Mesendoderm (in vitro differentiated cells): ENCODE data around the gene DAB2IP.
A peak's percentile ranks its signal among the peaks of the same experiment; 100 is the strongest.

ENCODE experiments used
- DNase-seq: peaks from one replicate; pipeline ENCODE4 v3.0.0; 2013
- H2AK5ac ChIP-seq: 2 replicates; pipeline ENCODE4 v1.6.1; 2013; ENCODE audit warnings: low read length, inconsistent platforms
- H2BK120ac ChIP-seq: 2 replicates; pipeline ENCODE4 v1.6.1; 2013; ENCODE audit warnings: low read depth, mild to moderate bottlenecking, low read length, moderate library complexity, mixed read lengths
- H2BK15ac ChIP-seq: replicated peaks from 2 replicates; pipeline ENCODE4 v1.6.1; 2013; ENCODE audit warnings: low read depth, mild to moderate bottlenecking, moderate library complexity
- H2BK5ac ChIP-seq: 2 replicates; pipeline ENCODE4 v1.6.1; 2013; ENCODE audit warnings: low read length, inconsistent platforms
- H3K18ac ChIP-seq: 2 replicates; pipeline ENCODE4 v1.6.1; 2013; ENCODE audit warnings: mild to moderate bottlenecking, low read length, mixed read lengths
- H3K23ac ChIP-seq: one replicate; pipeline ENCODE4 v1.6.1; 2013; ENCODE audit warnings: low read length
- H3K27ac ChIP-seq: 2 replicates; pipeline ENCODE4 v1.5.1; 2013; ENCODE audit warnings: low read depth, mild to moderate bottlenecking, inconsistent platforms, low read length, moderate library complexity
- H3K27me3 ChIP-seq: 2 replicates; pipeline ENCODE4 v1.6.1; 2013; ENCODE audit warnings: low read length, control low read depth, mild to moderate bottlenecking, inconsistent platforms; ENCODE audit not compliant: insufficient read depth, poor library complexity
- H3K36me3 ChIP-seq: 2 replicates; pipeline ENCODE4 v1.6.1; 2013; ENCODE audit warnings: low read length, inconsistent platforms; ENCODE audit not compliant: control insufficient read depth, insufficient read depth
- H3K4ac ChIP-seq: one replicate; pipeline ENCODE4 v1.6.1; 2013; ENCODE audit warnings: low read depth, mild to moderate bottlenecking, low read length, moderate library complexity
- H3K4me1 ChIP-seq: 2 replicates; pipeline ENCODE4 v1.6.1; 2013; ENCODE audit warnings: low read depth, low read length, inconsistent platforms; ENCODE audit not compliant: control insufficient read depth
- H3K4me2 ChIP-seq: 2 replicates; pipeline ENCODE4 v1.6.1; 2013; ENCODE audit warnings: low read length
- H3K4me3 ChIP-seq: 2 replicates; pipeline ENCODE4 v1.5.1; 2013; ENCODE audit warnings: mild to moderate bottlenecking, low read length
- H3K56ac ChIP-seq: one replicate; pipeline ENCODE4 v1.6.1; 2013; ENCODE audit warnings: low read length
- H3K79me1 ChIP-seq: 2 replicates; pipeline ENCODE4 v1.6.1; 2013; ENCODE audit warnings: low read length, inconsistent platforms
- H3K79me2 ChIP-seq: 2 replicates; pipeline ENCODE4 v1.6.1; 2013; ENCODE audit warnings: mild to moderate bottlenecking, low read length; ENCODE audit not compliant: control insufficient read depth, insufficient read depth
- H3K9ac ChIP-seq: 2 replicates; pipeline ENCODE4 v1.6.1; 2013; ENCODE audit warnings: low read length, inconsistent platforms
- H4K5ac ChIP-seq: one replicate; pipeline ENCODE4 v1.6.1; 2013; ENCODE audit warnings: low read length
- H4K8ac ChIP-seq: one replicate; pipeline ENCODE4 v1.6.1; 2013; ENCODE audit warnings: low read depth, mild to moderate bottlenecking, control low read depth, low read length, moderate library complexity
- whole genome bisulfite sequencing: extraction: QIAGEN DNeasy Blood & Tissue Kit; methylation state at CpG from one replicate; pipeline ENCODE4 v1.1.7; 2013; ENCODE audit warnings: low lambda C conversion rate, missing lambda C conversion rate; ENCODE audit not compliant: insufficient coverage; ENCODE audit errors: extremely low coverage; 5-methylcytosine and 5-hydroxymethylcytosine counted together

The DAB2IP gene

GRCh38 chr9:121781701-121782464 is 130.4 kb downstream of the DAB2IP start:
- H3K4ac ChIP-seq = no peak overlapping the region
- no peak overlapping the region for H3K9ac ChIP-seq
- no peak overlapping the region for H3K27ac ChIP-seq
- H3K4me2 ChIP-seq = no peak overlapping the region
- no peaks in the 10 kb centered on the region for H3K27me3 ChIP-seq
- H3K18ac ChIP-seq = no peak overlapping the region
- H2BK15ac ChIP-seq = no peak overlapping the region
- no peaks in the 10 kb centered on the region for H3K79me1 ChIP-seq
- no peak overlapping the region for H3K4me3 ChIP-seq
- H2BK120ac ChIP-seq = no peak overlapping the region
- no peak overlapping the region for H4K5ac ChIP-seq
- no peak overlapping the region for H3K23ac ChIP-seq
- H2AK5ac ChIP-seq = no peak overlapping the region
- H3K36me3 ChIP-seq = peaks cover 1% of the 10 kb centered on the region
- no CpG with 5 or more reads among the region's 17 CpGs for WGBS
- H3K79me2 ChIP-seq = no peaks in the 10 kb centered on the region
- peaks cover 5% of the 10 kb centered on the region for H3K4me1 ChIP-seq
- H4K8ac ChIP-seq = no peak overlapping the region
- no peak overlapping the region for H2BK5ac ChIP-seq
- H3K56ac ChIP-seq = no peak overlapping the region
- DNase-seq = no peak

- Histone ChIP-seq H3K4me3 (no peak overlapping the region), H2BK5ac (no peak overlapping the region), H3K79me2 (no peaks in the 10 kb centered on the region), H2BK120ac (no peak overlapping the region), H3K4me2 (no peak overlapping the region), H3K79me1 (no peaks in the 10 kb centered on the region), H3K27me3 (no peaks in the 10 kb centered on the region), H4K8ac (no peak overlapping the region), H2AK5ac (no peak overlapping the region), H4K5ac (no peak overlapping the region), H3K9ac (no peak overlapping the region), H3K56ac (no peak overlapping the region), H2BK15ac (no peak overlapping the region), H3K23ac (no peak overlapping the region), H3K18ac (no peak overlapping the region), H3K4ac (no peak overlapping the region), H3K27ac (no peak overlapping the region), H3K4me1 (peaks cover 5% of the 10 kb centered on the region), H3K36me3 (peaks cover 1% of the 10 kb centered on the region)
- no peak for DNase-seq
- WGBS = no CpG with 5 or more reads among the region's 17 CpGs
Observed at GRCh38 chr9:121782514-121783110, 131.2 kb downstream of the DAB2IP start.

GRCh38 chr9:121783111-121783510 is 131.7 kb downstream of the DAB2IP start:
- Histone ChIP-seq H3K79me1 (no peaks in the 10 kb centered on the region), H3K23ac (no peak overlapping the region), H3K9ac (no peak overlapping the region), H3K56ac (no peak overlapping the region), H3K4me3 (no peak overlapping the region), H4K5ac (no peak overlapping the region), H2BK120ac (no peak overlapping the region), H2BK5ac (no peak overlapping the region), H3K18ac (no peak overlapping the region), H3K27ac (no peak overlapping the region), H3K27me3 (no peaks in the 10 kb centered on the region), H3K4me2 (no peak overlapping the region), H2AK5ac (no peak overlapping the region), H4K8ac (no peak overlapping the region), H3K79me2 (no peaks in the 10 kb centered on the region), H3K36me3 (no peaks in the 10 kb centered on the region), H2BK15ac (no peak overlapping the region), H3K4ac (no peak overlapping the region), H3K4me1 (peaks cover 5% of the 10 kb centered on the region)
- WGBS = no CpG with 5 or more reads among the region's 2 CpGs
- no peak for DNase-seq

- no peak overlapping the region for H2BK15ac ChIP-seq
- no peak overlapping the region for H4K8ac ChIP-seq
- H2BK5ac ChIP-seq = peak overlapping the region; percentile 50
- H2AK5ac ChIP-seq = no peak overlapping the region
- DNase-seq = peak; percentile 42
- whole genome bisulfite sequencing = no CpG with 5 or more reads among the region's 26 CpGs
- H3K4ac ChIP-seq = no peak overlapping the region
- H3K27ac ChIP-seq = no peak overlapping the region
- no peaks in the 10 kb centered on the region for H3K79me1 ChIP-seq
- H2BK120ac ChIP-seq = no peak overlapping the region
- H3K9ac ChIP-seq = peak overlapping the region; percentile 27
- no peaks in the 10 kb centered on the region for H3K36me3 ChIP-seq
- no peak overlapping the region for H4K5ac ChIP-seq
- no peaks in the 10 kb centered on the region for H3K79me2 ChIP-seq
- H3K56ac ChIP-seq = peak overlapping the region; percentile 44
- no peak overlapping the region for H3K4me3 ChIP-seq
- H3K4me2 ChIP-seq = no peak overlapping the region
- no peaks in the 10 kb centered on the region for H3K27me3 ChIP-seq
- H3K18ac ChIP-seq = no peak overlapping the region
- peaks cover 5% of the 10 kb centered on the region for H3K4me1 ChIP-seq
- H3K23ac ChIP-seq = no peak overlapping the region
Observed at GRCh38 chr9:121783521-121784507, 132.4 kb downstream of the DAB2IP start.

- Histone ChIP-seq H3K4me3 (no peak overlapping the region), H3K18ac (no peak overlapping the region), H3K9ac (no peak overlapping the region), H3K23ac (no peak overlapping the region), H4K5ac (no peak overlapping the region), H3K27me3 (no peaks in the 10 kb centered on the region), H2AK5ac (no peak overlapping the region), H3K27ac (no peak overlapping the region), H3K36me3 (no peaks in the 10 kb centered on the region), H4K8ac (no peak overlapping the region), H2BK5ac (no peak overlapping the region), H2BK120ac (no peak overlapping the region), H3K56ac (peak overlapping the region; percentile 2), H3K79me2 (no peaks in the 10 kb centered on the region), H3K4me2 (no peak overlapping the region), H2BK15ac (no peak overlapping the region), H3K4me1 (peaks cover 5% of the 10 kb centered on the region), H3K79me1 (no peaks in the 10 kb centered on the region), H3K4ac (no peak overlapping the region)
- WGBS = no CpG with 5 or more reads among the region's 17 CpGs
- peak; percentile 28 for DNase-seq
Observed at GRCh38 chr9:121784731-121785411, 133.4 kb downstream of the DAB2IP start.
